ENCODE data around the gene CCT3.

- TF ChIP-seq CTCF (IDR thresholded peaks at IDR 0.05) (no peak), POLR2AphosphoS5 (IDR thresholded peaks at IDR 0.05; ENCODE audit: insufficient read depth in 1 of 2, low read depth in 1 of 2) (no peak), POLR2A (IDR thresholded peaks at IDR 0.05) (no peak)
These were observed 45.0 kb downstream of the CCT3 start for GRCh38 chr1:156293098-156293434.

All from vagina (tissue), 2 donors.